Measurements from ENCODE around the gene TSR3.

- no peak for TF ChIP-seq POLR2A (IDR thresholded peaks at IDR 0.05)
- TF ChIP-seq, protein P1, sequence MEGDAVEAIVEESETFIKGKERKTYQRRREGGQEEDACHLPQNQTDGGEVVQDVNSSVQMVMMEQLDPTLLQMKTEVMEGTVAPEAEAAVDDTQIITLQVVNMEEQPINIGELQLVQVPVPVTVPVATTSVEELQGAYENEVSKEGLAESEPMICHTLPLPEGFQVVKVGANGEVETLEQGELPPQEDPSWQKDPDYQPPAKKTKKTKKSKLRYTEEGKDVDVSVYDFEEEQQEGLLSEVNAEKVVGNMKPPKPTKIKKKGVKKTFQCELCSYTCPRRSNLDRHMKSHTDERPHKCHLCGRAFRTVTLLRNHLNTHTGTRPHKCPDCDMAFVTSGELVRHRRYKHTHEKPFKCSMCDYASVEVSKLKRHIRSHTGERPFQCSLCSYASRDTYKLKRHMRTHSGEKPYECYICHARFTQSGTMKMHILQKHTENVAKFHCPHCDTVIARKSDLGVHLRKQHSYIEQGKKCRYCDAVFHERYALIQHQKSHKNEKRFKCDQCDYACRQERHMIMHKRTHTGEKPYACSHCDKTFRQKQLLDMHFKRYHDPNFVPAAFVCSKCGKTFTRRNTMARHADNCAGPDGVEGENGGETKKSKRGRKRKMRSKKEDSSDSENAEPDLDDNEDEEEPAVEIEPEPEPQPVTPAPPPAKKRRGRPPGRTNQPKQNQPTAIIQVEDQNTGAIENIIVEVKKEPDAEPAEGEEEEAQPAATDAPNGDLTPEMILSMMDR (IDR thresholded peaks at IDR 0.05): no peak
Observed at GRCh38 chr16:1312467-1312816, 39.2 kb downstream of the TSR3 start.

Measured in testis (tissue), 2 donors.